ENCODE data around the gene LITAFD.
A peak's percentile ranks its signal among the peaks of the same experiment; 100 is the strongest.
"Not testable (repeated sequence)": the region's sequence is repeated elsewhere in the genome, so short reads cannot be mapped to it uniquely, and the experiment has no call there.

LITAFD gene

GRCh38 chr16:8868416-8869211, 13.5 kb upstream of the LITAFD start, which contains the start of gene CARHSP1:
Gene CARHSP1, minus strand, starts transcription at chr16:8869006. Its CDS starts 9,678 bp downstream, at chr16:8859328.
- TF ChIP-seq, protein P1, sequence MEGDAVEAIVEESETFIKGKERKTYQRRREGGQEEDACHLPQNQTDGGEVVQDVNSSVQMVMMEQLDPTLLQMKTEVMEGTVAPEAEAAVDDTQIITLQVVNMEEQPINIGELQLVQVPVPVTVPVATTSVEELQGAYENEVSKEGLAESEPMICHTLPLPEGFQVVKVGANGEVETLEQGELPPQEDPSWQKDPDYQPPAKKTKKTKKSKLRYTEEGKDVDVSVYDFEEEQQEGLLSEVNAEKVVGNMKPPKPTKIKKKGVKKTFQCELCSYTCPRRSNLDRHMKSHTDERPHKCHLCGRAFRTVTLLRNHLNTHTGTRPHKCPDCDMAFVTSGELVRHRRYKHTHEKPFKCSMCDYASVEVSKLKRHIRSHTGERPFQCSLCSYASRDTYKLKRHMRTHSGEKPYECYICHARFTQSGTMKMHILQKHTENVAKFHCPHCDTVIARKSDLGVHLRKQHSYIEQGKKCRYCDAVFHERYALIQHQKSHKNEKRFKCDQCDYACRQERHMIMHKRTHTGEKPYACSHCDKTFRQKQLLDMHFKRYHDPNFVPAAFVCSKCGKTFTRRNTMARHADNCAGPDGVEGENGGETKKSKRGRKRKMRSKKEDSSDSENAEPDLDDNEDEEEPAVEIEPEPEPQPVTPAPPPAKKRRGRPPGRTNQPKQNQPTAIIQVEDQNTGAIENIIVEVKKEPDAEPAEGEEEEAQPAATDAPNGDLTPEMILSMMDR (IDR thresholded peaks at IDR 0.05; ENCODE audit: borderline replicate concordance, control extremely low read depth, extremely low read depth, insufficient read depth, missing control alignments) = no peak
- in situ Hi-C loops (cut with MboI; ENCODE audit: low sequenced_read_pairs, unreplicated experiment) = no loop called here
- peak; percentile 98 for DNase-seq (ENCODE audit: low spot score)

DNA sequence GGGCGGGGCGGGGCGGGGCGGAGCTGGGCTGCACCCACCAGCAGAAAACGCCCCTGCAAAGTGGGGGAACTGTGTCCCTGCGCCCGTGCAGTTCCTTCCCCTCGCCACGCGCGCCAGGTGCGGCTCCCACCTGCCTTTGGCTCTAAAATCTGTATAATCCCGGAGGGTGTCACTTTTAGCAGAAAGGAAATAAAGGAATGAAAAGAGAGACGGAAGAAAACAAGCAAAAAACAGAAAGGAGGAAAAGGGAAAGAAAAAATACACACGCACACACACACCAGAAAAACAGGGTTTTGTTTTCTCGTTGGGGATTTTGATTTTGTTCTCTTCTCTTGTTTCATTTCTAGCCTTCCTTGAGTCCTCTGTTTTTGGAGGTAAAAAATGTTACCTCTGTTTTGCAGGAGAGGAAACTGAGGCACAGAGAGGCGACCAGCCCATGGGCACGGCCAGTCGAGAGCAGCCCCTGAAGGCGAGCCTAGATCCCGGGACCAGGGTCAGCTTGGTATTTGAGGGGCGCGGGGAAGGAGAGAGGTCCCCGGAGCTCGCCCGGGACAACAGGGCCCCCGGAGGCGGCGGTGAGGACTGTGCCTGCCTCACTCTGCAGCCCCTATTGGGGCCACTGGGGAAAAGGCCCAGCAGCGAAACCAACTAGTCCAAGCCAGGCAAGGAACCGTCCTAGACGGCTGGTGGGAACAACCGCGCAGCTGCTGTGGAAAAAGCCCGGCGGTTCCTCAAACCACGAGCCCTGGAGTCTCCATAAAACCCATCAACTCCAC, 12.8 kb upstream of the LITAFD start:
- TF ChIP-seq, protein P1 (IDR thresholded peaks at IDR 0.05; ENCODE audit: borderline replicate concordance, control extremely low read depth, extremely low read depth, insufficient read depth, missing control alignments) = no peak
- peak; percentile 59 for DNase-seq (ENCODE audit: low spot score)
- in situ Hi-C loops (cut with MboI; ENCODE audit: low sequenced_read_pairs, unreplicated experiment) = no loop called here

DNA sequence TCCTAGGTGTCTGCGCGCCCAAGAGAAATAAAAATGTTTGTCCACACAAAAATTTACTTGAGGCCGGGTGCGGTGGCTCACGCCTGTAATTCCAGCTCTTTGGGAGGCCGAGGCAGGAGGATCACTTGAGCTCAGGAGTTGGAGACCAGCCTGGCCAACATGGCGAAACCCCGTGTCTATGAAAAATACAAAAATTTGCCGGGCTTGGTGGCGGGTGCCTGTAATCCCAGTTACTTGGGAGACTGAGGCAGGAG, 12.2 kb upstream of the LITAFD start:
- DNase-seq (ENCODE audit: low spot score) = not testable (repeated sequence)
- in situ Hi-C loops (cut with MboI; ENCODE audit: low sequenced_read_pairs, unreplicated experiment) = loop anchor here (10.0 kb wide), 2 partner anchors 205 to 295 kb away; no protein-coding TSS in a partner anchor

- in situ Hi-C loops (cut with MboI; ENCODE audit: low sequenced_read_pairs, unreplicated experiment) = loop anchor here (10.0 kb wide), 2 partner anchors 207 to 297 kb away; no protein-coding TSS in a partner anchor
- TF ChIP-seq, protein P1 (IDR thresholded peaks at IDR 0.05; ENCODE audit: borderline replicate concordance, control extremely low read depth, extremely low read depth, insufficient read depth, missing control alignments) = no peak
- no peak for DNase-seq (ENCODE audit: low spot score)
Observed at GRCh38 chr16:8872071-8872470, 10.1 kb upstream of the LITAFD start.

- TF ChIP-seq, protein P1 (IDR thresholded peaks at IDR 0.05; ENCODE audit: borderline replicate concordance, control extremely low read depth, extremely low read depth, insufficient read depth, missing control alignments) = no peak
- in situ Hi-C loops (cut with MboI; ENCODE audit: low sequenced_read_pairs, unreplicated experiment) = loop anchor here (10.0 kb wide), 2 partner anchors 208 to 298 kb away; no protein-coding TSS in a partner anchor
- no peak for DNase-seq (ENCODE audit: low spot score)
Observed at GRCh38 chr16:8872967-8873865, 8.9 kb upstream of the LITAFD start.

- DNase-seq (ENCODE audit: low spot score) = not testable (repeated sequence)
- in situ Hi-C loops (cut with MboI; ENCODE audit: low sequenced_read_pairs, unreplicated experiment) = loop anchor here (10.0 kb wide), 2 partner anchors 209 to 299 kb away; no protein-coding TSS in a partner anchor
Observed at GRCh38 chr16:8873866-8874195, 8.3 kb upstream of the LITAFD start.

DNA sequence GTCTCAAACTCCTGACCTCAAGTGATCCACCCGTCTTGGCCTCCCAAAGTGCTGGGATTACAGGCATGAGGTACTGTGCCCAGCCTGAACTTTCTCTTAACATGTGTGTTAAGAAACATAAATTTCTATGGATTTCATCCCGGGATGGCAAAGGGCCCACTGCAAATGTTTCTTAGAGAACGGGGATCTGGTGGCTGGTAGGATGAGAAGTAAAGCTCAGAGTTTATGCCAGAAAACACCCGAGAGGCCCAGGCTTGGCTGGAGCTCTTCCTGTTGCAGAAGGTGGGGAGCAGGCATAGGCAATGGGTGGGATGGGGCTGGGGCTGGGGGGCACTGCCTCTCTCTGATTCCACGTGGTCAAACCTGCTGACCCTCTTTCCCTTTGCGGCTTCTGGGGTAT, 7.8 kb upstream of the LITAFD start:
- in situ Hi-C loops (cut with MboI; ENCODE audit: low sequenced_read_pairs, unreplicated experiment) = loop anchor here (10.0 kb wide), 2 partner anchors 210 to 300 kb away; no protein-coding TSS in a partner anchor
- TF ChIP-seq, protein P1 (IDR thresholded peaks at IDR 0.05; ENCODE audit: borderline replicate concordance, control extremely low read depth, extremely low read depth, insufficient read depth, missing control alignments) = no peak
- no peak for DNase-seq (ENCODE audit: low spot score)

GRCh38 chr16:8875317-8875716, 6.8 kb upstream of the LITAFD start:
- in situ Hi-C loops (cut with MboI; ENCODE audit: low sequenced_read_pairs, unreplicated experiment) = loop anchor here (10.0 kb wide), 2 partner anchors 211 to 301 kb away; no protein-coding TSS in a partner anchor
- not testable (repeated sequence) for DNase-seq (ENCODE audit: low spot score)
